HEK293 (cell line): ENCODE data around the gene SLC12A3.

Experiments
- GLI4 ChIP-seq: fragments of 450-650 bp; formaldehyde crosslinking; IDR thresholded peaks from 2 replicates; pipeline ENCODE4 v1.5.1; 2016; ENCODE audit warnings: missing biosample characterization, missing genetic modification characterization
- YY2 ChIP-seq: fragments of 450-650 bp; formaldehyde crosslinking; IDR thresholded peaks from 2 replicates; pipeline ENCODE4 v1.5.1; 2016; ENCODE audit warnings: missing biosample characterization, missing genetic modification characterization
- ZNF544 ChIP-seq: fragments of 450-650 bp; formaldehyde crosslinking; IDR thresholded peaks from 2 replicates; pipeline ENCODE4 v1.5.0; 2017; ENCODE audit warnings: missing biosample characterization, missing genetic modification characterization
- ZNF549 ChIP-seq: fragments of 450-650 bp; IDR thresholded peaks from 2 replicates; pipeline ENCODE4 v1.5.1; 2018; ENCODE audit warnings: missing biosample characterization, missing genetic modification characterization, mild to moderate bottlenecking, inconsistent platforms, moderate library complexity
- ZNF621 ChIP-seq: fragments of 450-650 bp; formaldehyde crosslinking; IDR thresholded peaks from 2 replicates; pipeline ENCODE4 v1.5.1; 2017; ENCODE audit warnings: missing biosample characterization, missing genetic modification characterization
- TF ChIP-seq, protein P1 (sequence below): fragments of 450-650 bp; formaldehyde crosslinking; IDR thresholded peaks from 2 replicates; pipeline ENCODE4 v1.5.1; 2016; ENCODE audit warnings: missing biosample characterization, missing genetic modification characterization
- TF ChIP-seq, protein P2 (sequence below): IDR thresholded peaks from 2 replicates; pipeline ENCODE4 v1.6.1; 2011; ENCODE audit warnings: mild to moderate bottlenecking, low read depth, low read length, borderline replicate concordance
- TF ChIP-seq, protein P3 (sequence below): fragments of 450-650 bp; formaldehyde crosslinking; IDR thresholded peaks from 2 replicates; pipeline ENCODE4 v1.5.1; 2016; ENCODE audit warnings: missing biosample characterization, missing genetic modification characterization, low read depth
- TF ChIP-seq, protein P4 (sequence below): fragments of 450-650 bp; formaldehyde crosslinking; IDR thresholded peaks from 2 replicates; pipeline ENCODE4 v1.5.1; 2016; ENCODE audit warnings: missing biosample characterization, missing genetic modification characterization
- TF ChIP-seq, protein P5 (sequence below): sonication (generic); formaldehyde crosslinking; IDR thresholded peaks from 2 replicates; pipeline ENCODE4 v1.8.1; 2022; ENCODE audit warnings: mild to moderate bottlenecking, moderate library complexity, missing genetic modification reagents
- TF ChIP-seq, protein P6 (sequence below): fragments of 450-650 bp; formaldehyde crosslinking; IDR thresholded peaks from 2 replicates; pipeline ENCODE4 v1.5.1; 2016; ENCODE audit warnings: missing biosample characterization, missing genetic modification characterization

DNA sequence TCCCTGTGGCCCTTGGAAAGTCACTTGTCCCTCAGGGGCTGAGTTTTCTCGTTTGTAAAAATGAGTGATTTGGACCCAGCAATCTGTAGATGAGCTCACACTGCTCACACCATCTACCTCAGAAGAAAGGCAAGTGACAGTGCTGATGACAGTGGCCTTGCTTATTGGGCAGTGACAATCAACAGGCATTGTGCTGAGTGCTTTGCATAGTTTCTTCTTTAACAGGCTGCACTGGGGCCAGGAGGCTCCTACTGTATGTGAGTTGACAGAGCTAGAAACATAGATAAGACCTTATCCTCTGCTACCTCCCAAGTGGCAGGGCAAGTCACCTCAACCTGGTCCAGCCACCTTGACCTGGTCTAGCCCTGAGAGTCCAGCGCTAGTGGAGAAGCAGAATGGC is 29.7 kb upstream of the SLC12A3 start:
- TF ChIP-seq, protein P1, sequence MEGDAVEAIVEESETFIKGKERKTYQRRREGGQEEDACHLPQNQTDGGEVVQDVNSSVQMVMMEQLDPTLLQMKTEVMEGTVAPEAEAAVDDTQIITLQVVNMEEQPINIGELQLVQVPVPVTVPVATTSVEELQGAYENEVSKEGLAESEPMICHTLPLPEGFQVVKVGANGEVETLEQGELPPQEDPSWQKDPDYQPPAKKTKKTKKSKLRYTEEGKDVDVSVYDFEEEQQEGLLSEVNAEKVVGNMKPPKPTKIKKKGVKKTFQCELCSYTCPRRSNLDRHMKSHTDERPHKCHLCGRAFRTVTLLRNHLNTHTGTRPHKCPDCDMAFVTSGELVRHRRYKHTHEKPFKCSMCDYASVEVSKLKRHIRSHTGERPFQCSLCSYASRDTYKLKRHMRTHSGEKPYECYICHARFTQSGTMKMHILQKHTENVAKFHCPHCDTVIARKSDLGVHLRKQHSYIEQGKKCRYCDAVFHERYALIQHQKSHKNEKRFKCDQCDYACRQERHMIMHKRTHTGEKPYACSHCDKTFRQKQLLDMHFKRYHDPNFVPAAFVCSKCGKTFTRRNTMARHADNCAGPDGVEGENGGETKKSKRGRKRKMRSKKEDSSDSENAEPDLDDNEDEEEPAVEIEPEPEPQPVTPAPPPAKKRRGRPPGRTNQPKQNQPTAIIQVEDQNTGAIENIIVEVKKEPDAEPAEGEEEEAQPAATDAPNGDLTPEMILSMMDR (tag by site-specific recombination) = no peak
- TF ChIP-seq, protein P2, sequence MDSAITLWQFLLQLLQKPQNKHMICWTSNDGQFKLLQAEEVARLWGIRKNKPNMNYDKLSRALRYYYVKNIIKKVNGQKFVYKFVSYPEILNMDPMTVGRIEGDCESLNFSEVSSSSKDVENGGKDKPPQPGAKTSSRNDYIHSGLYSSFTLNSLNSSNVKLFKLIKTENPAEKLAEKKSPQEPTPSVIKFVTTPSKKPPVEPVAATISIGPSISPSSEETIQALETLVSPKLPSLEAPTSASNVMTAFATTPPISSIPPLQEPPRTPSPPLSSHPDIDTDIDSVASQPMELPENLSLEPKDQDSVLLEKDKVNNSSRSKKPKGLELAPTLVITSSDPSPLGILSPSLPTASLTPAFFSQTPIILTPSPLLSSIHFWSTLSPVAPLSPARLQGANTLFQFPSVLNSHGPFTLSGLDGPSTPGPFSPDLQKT = no peak
- TF ChIP-seq ZNF621 (tag by site-specific recombination) (no peak), ZNF544 (tag by site-specific recombination) (no peak), GLI4 (tag by site-specific recombination) (no peak), YY2 (tag by site-specific recombination) (no peak), ZNF549 (tag by site-specific recombination) (no peak)
- TF ChIP-seq, protein P3, sequence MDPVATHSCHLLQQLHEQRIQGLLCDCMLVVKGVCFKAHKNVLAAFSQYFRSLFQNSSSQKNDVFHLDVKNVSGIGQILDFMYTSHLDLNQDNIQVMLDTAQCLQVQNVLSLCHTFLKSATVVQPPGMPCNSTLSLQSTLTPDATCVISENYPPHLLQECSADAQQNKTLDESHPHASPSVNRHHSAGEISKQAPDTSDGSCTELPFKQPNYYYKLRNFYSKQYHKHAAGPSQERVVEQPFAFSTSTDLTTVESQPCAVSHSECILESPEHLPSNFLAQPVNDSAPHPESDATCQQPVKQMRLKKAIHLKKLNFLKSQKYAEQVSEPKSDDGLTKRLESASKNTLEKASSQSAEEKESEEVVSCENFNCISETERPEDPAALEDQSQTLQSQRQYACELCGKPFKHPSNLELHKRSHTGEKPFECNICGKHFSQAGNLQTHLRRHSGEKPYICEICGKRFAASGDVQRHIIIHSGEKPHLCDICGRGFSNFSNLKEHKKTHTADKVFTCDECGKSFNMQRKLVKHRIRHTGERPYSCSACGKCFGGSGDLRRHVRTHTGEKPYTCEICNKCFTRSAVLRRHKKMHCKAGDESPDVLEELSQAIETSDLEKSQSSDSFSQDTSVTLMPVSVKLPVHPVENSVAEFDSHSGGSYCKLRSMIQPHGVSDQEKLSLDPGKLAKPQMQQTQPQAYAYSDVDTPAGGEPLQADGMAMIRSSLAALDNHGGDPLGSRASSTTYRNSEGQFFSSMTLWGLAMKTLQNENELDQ = no peak
- TF ChIP-seq, protein P4, sequence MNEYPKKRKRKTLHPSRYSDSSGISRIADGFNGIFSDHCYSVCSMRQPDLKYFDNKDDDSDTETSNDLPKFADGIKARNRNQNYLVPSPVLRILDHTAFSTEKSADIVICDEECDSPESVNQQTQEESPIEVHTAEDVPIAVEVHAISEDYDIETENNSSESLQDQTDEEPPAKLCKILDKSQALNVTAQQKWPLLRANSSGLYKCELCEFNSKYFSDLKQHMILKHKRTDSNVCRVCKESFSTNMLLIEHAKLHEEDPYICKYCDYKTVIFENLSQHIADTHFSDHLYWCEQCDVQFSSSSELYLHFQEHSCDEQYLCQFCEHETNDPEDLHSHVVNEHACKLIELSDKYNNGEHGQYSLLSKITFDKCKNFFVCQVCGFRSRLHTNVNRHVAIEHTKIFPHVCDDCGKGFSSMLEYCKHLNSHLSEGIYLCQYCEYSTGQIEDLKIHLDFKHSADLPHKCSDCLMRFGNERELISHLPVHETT = no peak
- TF ChIP-seq, protein P5, sequence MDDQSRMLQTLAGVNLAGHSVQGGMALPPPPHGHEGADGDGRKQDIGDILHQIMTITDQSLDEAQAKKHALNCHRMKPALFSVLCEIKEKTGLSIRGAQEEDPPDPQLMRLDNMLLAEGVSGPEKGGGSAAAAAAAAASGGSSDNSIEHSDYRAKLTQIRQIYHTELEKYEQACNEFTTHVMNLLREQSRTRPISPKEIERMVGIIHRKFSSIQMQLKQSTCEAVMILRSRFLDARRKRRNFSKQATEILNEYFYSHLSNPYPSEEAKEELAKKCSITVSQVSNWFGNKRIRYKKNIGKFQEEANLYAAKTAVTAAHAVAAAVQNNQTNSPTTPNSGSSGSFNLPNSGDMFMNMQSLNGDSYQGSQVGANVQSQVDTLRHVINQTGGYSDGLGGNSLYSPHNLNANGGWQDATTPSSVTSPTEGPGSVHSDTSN (CRISPR knock-in tag) = no peak
- TF ChIP-seq, protein P6, sequence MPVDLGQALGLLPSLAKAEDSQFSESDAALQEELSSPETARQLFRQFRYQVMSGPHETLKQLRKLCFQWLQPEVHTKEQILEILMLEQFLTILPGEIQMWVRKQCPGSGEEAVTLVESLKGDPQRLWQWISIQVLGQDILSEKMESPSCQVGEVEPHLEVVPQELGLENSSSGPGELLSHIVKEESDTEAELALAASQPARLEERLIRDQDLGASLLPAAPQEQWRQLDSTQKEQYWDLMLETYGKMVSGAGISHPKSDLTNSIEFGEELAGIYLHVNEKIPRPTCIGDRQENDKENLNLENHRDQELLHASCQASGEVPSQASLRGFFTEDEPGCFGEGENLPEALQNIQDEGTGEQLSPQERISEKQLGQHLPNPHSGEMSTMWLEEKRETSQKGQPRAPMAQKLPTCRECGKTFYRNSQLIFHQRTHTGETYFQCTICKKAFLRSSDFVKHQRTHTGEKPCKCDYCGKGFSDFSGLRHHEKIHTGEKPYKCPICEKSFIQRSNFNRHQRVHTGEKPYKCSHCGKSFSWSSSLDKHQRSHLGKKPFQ = no peak
